Endometrium (tissue), 2 donors: ENCODE measurements around the gene EP300.
"Not testable (repeated sequence)": the region's sequence is repeated elsewhere in the genome, so short reads cannot be mapped to it uniquely, and the experiment has no call there.

Experiments
- FAIRE-seq: peaks from 2 replicates; lab custom pipeline; 2012; peaks lifted over from hg19 to GRCh38; lab: Jason Lieb, UNC
- donor health status: control.
- donor health status: control.

The EP300 gene

DNA sequence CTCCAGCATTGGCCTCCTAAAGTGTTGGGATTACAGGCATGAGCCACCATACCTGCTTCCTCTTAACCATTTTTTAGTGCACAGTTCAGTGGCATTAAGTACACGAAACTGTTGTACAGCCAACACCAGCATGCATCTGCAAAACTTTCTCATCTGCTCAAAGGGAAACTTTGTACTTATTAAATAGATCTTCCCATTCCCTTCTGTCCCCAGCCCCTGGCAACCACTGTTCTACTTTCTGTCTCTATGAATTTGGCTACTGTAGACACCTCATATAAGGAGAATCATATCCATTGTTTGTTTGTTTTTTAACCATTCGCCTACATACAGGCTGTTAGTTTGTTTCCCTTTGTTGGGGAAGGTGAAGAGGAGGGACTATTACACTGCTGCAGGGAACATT is 6.5 kb upstream of the EP300 start:
- no peak for FAIRE-seq

- peak; percentile 68 for FAIRE-seq
These were observed 1.0 kb upstream of the EP300 start for GRCh38 chr22:41091132-41092022.

- no peak for FAIRE-seq
These were observed 537 bp downstream of the EP300 start for GRCh38 chr22:41092847-41093411.

- no peak for FAIRE-seq
These were observed 1.7 kb downstream of the EP300 start for GRCh38 chr22:41094041-41094593.

- FAIRE-seq = no peak
These were observed 4.0 kb downstream of the EP300 start for GRCh38 chr22:41096391-41096790.

DNA sequence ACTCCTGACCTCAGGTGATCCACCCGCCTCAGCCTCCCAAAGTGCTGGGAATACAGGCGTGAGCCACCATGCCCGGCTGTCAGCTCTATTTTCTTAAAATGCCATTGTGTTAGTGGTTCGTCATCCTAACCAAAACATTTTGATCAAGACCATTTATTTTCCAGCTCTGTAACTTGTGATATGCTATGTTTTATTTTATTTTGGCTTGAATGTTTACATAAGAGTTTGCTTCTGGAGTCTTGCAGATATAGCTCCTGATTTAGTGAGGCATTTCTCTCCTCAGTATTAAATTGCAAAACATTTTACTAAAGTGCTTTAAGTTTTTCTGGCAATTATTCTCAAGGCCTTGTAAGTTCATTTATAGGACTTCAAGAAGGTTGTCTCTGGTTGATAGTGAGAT is 4.4 kb downstream of the EP300 start:
- no peak for FAIRE-seq

DNA sequence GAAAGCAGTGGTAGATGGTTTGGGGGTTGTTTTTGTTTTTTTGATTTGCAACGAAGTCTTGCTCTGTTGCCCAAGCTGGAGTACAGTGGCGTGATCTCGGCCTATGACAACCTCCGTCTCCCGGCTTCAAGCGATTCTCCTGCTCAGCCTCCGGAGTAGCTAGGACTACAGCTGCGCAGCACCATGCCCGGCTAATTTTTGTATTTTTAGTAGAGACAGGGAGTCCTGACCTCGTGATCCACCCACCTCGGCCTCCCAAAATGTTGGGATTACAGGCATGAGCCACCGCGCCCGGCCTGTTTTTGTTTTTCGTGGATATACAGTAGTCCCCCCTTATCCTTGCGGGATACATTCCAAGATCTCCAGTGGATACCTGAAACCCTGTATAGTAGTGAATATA is 6.6 kb downstream of the EP300 start:
- FAIRE-seq = no peak

DNA sequence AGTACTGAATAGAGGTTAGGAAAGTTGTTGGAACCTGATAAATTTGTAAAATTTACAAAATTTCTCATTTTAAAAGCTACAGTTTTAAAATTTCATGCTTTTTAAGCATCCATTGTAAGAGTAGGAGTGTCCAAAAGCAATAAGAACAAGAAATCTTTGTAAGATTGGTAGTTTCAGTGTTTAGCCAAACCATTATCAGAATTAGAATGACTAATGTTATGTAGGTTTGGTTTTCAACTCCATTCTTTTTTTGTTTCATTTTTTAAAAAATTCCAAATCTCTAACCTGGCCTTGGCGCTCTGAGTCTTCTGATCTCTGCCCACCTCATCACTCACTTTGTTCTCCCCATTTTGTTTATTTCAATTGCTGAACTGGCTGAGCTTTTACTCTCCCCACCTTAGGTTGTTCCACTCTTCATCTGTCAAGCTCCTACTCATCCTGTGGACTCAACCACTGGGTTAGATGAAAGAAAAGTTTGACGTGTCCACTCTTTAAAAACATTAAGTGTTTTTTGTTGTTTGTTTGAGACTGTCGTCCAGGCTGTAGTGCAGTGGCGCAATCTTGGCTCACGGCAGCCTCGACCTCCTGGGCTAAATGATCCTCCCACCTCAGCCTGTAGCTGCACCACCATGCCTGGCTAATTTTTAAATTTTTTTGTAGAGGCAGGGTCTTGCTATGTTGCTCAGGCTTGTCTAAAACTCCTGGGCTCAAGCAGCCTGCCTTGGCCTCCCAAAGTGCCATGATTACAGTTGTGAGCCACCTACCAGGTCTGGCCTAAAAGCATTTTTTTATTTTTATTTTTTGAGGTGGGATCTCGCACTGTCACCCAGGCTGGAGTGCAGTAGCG is 14.0 kb downstream of the EP300 start:
- no peak for FAIRE-seq

GRCh38 chr22:41106969-41107325 is 14.6 kb downstream of the EP300 start:
- not testable (repeated sequence) for FAIRE-seq

- FAIRE-seq = no peak
These were observed 18.6 kb downstream of the EP300 start for GRCh38 chr22:41110968-41111367.

GRCh38 chr22:41116342-41116741 is 23.9 kb downstream of the EP300 start:
- FAIRE-seq = no peak

GRCh38 chr22:41117127-41117965 is 25.0 kb downstream of the EP300 start:
- no peak for FAIRE-seq

DNA sequence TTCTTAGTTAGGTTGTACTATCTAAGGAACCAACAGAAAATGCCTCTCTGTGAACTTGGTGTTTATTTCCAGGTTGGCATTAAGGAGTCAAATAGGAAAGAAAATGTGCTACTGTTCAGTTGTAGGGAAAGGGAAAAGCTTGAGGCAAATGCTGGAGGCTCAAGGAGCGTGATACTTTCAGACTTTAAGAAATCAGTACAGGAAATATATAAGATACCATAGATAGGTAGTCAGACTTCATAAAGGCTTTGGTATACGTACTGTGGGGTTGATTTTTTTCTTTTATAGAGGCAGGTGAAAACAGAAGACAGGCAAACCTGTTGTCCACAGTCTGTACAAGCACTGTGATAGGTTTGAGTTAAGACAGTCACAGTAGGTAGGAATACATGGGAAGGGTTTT is 30.8 kb downstream of the EP300 start:
- no peak for FAIRE-seq

DNA sequence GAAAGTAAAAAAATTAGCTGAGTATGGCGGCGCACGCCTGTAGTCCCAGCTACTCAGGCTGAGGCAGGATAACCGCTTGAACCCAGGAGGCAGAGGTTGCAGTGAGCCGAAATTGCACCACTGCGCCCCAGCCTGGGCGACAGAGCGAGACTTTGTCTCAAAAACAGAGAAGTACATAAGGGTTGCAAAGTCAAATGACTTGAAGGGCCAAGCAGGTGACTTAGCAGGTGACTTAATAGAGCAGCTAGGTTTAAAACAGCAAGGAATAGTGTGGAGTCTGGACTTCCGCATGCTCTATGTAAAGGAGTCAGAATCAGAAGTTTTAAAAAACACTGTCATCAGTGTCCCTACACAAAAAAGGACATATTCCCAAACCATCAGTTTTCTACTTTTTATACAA is 31.7 kb downstream of the EP300 start:
- no peak for FAIRE-seq

GRCh38 chr22:41127451-41127850 is 35.1 kb downstream of the EP300 start:
- no peak for FAIRE-seq

GRCh38 chr22:41128606-41129005 is 36.2 kb downstream of the EP300 start:
- no peak for FAIRE-seq

- no peak for FAIRE-seq
These were observed 40.2 kb downstream of the EP300 start for GRCh38 chr22:41132550-41132949.

GRCh38 chr22:41140365-41140957 is 48.1 kb downstream of the EP300 start:
- no peak for FAIRE-seq

- not testable (repeated sequence) for FAIRE-seq
These were observed 53.5 kb downstream of the EP300 start for GRCh38 chr22:41145921-41146320.

DNA sequence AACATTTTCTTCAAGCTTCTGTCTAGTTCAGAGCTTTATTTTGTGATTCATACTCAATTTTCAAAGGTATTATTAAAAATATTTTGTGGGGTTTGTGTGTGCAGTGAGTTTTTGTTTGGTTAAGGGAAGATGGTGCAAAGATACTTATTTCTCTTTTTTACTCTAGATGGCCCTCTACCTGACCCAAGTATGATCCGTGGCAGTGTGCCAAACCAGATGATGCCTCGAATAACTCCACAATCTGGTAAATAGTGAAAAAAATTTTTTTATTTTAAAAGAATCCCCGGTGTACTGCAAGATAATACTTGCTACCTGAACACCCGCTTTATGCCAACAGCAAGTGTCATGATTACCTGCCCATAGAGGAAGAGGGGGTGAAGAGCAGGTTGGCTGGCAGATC is 54.2 kb downstream of the EP300 start:
- no peak for FAIRE-seq

DNA sequence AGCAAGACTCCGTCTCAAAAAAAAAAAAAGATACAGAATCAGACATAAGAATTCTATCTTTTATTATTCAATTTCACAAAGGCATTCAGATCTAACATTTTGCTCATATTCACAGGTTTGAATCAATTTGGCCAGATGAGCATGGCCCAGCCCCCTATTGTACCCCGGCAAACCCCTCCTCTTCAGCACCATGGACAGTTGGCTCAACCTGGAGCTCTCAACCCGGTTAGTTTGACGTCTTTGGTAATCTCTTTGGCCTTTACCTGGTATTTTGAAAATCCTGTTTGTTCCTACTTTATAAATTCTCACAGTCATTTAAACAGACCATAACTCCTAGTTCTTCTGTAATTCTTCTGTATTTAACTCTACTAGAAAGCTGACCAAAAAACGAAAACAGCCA is 55.3 kb downstream of the EP300 start:
- FAIRE-seq = no peak
